Right ventricle myocardium inferior (tissue), 1 donor: Measurements from ENCODE around the gene SPZ1. TPM values are rescaled to one million over a fixed set of nuclear protein-coding genes. Genes with fewer than 3 reads are reported as not detected.

Experiments
- total RNA-seq: library from RNA; stranded (reverse); fragmentation: NEBNext Ultra II Directional; extraction: Animal tissue kit (Norgen Biotek cat#: 25700); gene quantifications from one replicate; pipeline ENCODE4 v1.2.1, GENCODE V29; 2021
- donor health status: DM: no; HTN: yes; CAD: no; lungs with severe emphysema.

Gene SPZ1
- total RNA-seq, 1 donor from 2014 or later: not detected

Other genes with a start within 250 kb of the SPZ1 start
- 14.5 TPM for gene SERINC5, start 64.0 kb upstream of the SPZ1 start, total RNA-seq
- 32.8 TPM for gene ZFYVE16, start 88.1 kb downstream of the SPZ1 start, total RNA-seq
- 1.6 TPM for gene FAM151B, start 168.1 kb downstream of the SPZ1 start, total RNA-seq